SK-N-MC (cell line): Measurements from ENCODE around the gene TGOLN2.

Source experiments
- EZH2 ChIP-seq: fragments of 200-600 bp; sonication (generic); IDR thresholded peaks from one replicate; pipeline ENCODE4 v1.6.1; 2017; ENCODE audit warnings: antibody characterized with exemption
- FOXP2 ChIP-seq: optimal IDR thresholded peaks from 2 replicates; pipeline ENCODE3; 2011; ENCODE audit warnings: mild to moderate bottlenecking, moderate library complexity; ENCODE audit not compliant: insufficient read depth; ENCODE audit errors: extremely low read length, control extremely low read depth
- POLR2AphosphoS5 ChIP-seq: IDR thresholded peaks from 2 replicates; pipeline ENCODE4 v1.6.1; 2012; ENCODE audit warnings: mild to moderate bottlenecking, low read depth, low read length, borderline replicate concordance

DNA sequence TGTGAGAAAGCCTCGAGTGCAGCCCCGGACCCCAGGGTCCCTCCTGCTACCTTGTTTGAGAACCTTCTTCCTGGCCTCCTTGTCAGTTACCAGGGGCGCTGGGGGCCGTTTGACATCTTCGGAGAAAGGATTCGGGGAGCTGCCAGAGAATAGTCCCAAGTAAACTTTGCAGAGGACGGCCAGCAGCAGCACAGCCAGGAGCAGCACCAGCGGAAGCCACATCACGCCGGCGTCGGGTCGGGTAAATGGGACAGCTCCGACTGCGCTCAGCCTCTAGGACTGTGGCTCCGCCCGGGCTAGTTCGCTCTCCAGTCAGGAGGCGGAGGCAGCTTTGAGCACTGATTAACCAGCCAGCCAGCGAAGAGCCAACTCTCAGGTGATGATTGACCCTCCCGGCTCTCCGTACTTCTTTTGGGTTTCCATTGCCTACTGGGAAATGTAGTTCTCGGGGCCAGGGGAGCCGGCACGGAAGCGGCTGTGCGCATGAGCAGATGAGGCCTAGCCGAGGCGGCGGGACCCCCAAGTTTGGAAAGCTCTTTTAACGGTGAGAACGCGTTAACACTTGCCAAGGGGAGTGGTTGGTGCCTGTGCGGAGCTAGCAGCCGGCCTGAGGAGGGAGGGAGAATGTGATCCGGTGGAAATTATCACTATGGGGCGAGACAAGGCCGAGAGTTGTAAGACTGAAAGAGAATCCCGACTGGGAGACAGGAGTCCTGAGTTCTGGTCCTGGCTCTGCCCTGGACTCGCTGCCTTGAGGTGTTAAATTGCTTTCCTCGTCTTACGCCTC lies 26.7 kb upstream of the TGOLN2 start, which contains the start of the genes ELMOD3 and RETSAT:
- TF ChIP-seq POLR2AphosphoS5: peak; percentile 97
- TF ChIP-seq EZH2: no peak
- no peak for TF ChIP-seq FOXP2
